ENCODE data around the gene ANKS1A. TPM values are rescaled to one million over a fixed set of nuclear protein-coding genes. Genes with fewer than 3 reads are reported as not detected.
A peak's percentile ranks its signal among the peaks of the same experiment; 100 is the strongest.

ANKS1A gene
- total RNA-seq, 1 experiment from 2014 or later, result 20.9 TPM

DNA sequence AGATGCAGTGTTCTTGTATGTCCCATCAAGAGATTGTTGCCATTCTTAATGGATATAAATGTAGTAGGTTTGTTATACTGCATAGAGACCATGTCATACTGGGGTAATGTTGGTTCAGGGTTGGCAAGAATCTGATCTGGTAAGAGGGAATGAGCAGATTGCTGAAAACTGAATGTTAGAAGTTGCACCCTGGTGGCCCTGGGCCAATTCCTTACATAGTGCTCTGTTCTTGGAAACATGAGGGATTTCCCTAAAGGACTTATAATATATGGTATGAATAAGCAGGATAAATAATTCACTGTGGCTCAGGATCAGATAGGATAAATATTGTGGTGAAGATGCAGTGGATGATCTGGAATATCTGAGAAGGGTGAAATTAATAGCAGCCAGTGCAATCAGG lies 70.2 kb downstream of the ANKS1A start:
- Histone ChIP-seq H3K27me3 (no peaks in the 10 kb centered on the region), H3K4me3 (no peak overlapping the region), H3K36me3 (no peaks in the 10 kb centered on the region), H3K9me3 (no peaks in the 10 kb centered on the region)
- DNase-seq, result no peak

DNA sequence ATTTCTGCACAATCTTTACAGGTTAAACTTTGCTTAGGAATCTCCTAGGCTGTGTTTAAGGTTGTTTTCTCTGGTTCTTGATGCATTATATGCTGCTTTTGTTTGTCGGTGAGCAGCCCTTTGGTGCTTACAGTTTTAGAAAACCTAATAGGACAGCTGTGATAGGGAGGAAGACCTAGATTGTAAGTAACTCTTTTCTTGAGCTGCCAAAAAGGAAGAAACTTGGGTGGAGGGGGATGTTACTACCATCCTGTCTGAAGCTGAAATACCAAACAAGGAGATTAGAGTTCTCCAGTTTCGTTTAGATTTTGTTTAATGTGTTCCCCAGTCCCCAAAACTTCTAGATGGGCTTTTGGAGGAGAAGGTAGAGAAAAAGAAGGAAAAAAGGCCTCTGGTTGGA lies 72.0 kb downstream of the ANKS1A start:
- DNase-seq, result no peak
- H3K4me3 ChIP-seq, result no peak overlapping the region
- no peaks in the 10 kb centered on the region for H3K36me3 ChIP-seq
- H3K27me3 ChIP-seq, result no peaks in the 10 kb centered on the region
- no peaks in the 10 kb centered on the region for H3K9me3 ChIP-seq

DNA sequence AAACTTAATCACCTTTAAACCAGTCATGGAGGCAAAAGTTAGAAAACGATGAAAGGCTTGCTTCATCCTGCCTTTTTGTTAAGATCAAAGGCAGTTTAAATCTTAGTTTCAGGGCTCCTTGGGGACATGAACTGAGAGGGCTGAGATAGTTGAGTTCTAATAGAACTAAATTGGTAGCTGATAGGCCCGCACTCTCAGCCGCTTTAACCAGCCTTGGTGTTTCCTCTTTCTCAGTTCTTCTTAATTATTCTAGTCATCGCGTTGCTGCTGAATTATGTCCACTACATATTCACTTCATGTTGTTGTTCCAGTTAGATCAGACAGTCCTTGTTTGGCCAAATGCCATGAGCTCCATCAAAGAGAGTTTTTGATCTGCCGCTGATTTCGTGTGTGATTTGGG lies 72.5 kb downstream of the ANKS1A start:
- Histone ChIP-seq H3K36me3 (no peaks in the 10 kb centered on the region), H3K27me3 (no peaks in the 10 kb centered on the region), H3K4me3 (no peak overlapping the region), H3K9me3 (no peaks in the 10 kb centered on the region)
- DNase-seq, result no peak

DNA sequence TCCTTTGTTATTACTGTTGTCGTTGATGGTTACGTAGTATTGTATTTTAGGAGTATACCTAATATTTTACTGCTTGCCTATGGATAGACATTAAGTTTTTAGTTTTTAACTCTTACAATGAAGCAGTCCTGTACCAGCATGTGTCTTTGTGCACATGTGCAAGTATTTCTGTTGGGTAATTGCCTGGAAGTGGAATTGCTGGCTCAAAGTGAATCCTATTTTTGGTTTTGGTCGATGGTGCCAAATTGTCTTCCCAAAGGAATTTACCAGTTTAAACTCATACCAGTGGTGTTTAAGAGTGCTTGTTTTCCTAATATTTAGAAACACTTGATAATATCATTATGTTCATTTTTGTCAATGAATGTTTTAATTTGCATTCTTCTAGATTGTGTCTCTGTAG lies 75.5 kb downstream of the ANKS1A start:
- no peak overlapping the region for H3K4me3 ChIP-seq
- peak; percentile 41 for DNase-seq
- no peaks in the 10 kb centered on the region for H3K36me3 ChIP-seq
- no peaks in the 10 kb centered on the region for H3K9me3 ChIP-seq
- no peaks in the 10 kb centered on the region for H3K27me3 ChIP-seq

DNA sequence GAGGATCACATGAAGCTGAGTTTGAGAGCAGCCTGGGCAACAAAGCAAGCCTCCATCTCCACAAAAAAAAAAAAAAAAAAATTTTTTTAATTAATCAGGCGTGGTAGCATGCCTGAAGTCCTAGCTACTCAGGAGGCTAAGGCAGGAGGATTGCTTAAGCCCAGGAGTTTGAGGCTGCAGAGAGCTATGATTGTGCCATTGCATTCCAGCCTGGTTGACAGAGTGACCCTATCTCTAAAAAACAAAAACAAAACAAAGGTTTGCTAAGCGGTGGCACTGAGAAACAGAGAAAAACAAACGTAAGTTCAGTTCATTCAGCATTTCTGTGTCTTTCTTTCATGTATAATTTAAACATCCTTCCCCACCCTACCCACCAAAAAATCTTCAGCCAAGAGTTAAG lies 78.4 kb downstream of the ANKS1A start:
- no peaks in the 10 kb centered on the region for H3K27me3 ChIP-seq

DNA sequence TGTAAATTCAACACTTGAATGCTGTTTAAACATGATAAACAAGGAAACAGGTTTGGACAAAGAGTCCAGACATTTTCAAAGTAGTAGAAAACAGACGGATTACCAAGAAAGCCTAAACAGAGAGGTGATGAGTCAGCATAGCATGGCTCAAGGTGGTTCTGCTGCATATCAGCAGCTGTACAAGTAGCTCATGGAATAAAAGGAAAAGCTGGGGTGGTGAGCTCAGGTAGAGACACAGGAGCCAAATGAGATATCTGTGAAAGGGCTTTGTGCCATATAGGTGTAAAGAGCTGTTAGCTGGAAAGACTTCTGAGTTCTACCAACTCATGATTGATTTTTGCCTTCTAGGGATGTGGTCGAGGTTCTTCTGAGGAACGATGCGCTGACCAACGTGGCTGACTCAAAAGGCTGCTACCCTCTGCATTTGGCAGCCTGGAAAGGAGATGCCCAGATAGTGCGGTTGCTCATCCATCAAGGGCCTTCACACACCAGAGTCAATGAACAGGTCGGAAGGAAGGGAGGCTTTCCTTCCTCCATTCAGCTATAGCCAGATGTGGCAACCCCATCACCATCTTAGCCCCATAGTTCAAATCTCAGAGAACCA lies 80.7 kb downstream of the ANKS1A start:
- H3K9me3 ChIP-seq, result no peaks in the 10 kb centered on the region
- DNase-seq, result no peak
- H3K36me3 ChIP-seq, result peaks cover 17% of the 10 kb centered on the region
- no peaks in the 10 kb centered on the region for H3K27me3 ChIP-seq
- no peak overlapping the region for H3K4me3 ChIP-seq

More for the DNA sequence above, 78.4 kb downstream of the ANKS1A start:
- no peak overlapping the region for H3K4me3 ChIP-seq
- peaks cover 17% of the 10 kb centered on the region for H3K36me3 ChIP-seq
- DNase-seq, result no peak
- H3K9me3 ChIP-seq, result no peaks in the 10 kb centered on the region

DNA sequence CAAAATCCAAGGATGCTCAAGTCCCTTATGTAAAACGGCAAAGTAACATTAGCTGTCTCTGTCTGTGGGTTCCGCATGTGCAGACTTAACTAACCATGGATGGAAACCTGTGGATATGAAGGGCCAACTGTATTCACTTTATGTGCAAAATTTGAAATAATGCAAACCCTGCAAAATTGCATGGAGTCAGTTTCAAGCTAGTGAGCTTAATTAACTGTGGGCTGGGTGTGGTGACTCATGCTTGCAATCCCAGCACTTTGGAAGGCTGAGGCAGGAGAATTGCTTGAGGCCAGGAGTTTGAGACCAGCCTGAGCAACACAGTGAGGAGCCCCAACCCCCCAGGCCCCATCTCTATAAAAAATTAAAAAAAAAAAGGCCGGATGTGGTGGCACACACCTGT lies 81.4 kb downstream of the ANKS1A start:
- Histone ChIP-seq H3K36me3 (peaks cover 17% of the 10 kb centered on the region), H3K4me3 (no peak overlapping the region), H3K9me3 (no peaks in the 10 kb centered on the region), H3K27me3 (no peaks in the 10 kb centered on the region)
- peak; percentile 44 for DNase-seq

DNA sequence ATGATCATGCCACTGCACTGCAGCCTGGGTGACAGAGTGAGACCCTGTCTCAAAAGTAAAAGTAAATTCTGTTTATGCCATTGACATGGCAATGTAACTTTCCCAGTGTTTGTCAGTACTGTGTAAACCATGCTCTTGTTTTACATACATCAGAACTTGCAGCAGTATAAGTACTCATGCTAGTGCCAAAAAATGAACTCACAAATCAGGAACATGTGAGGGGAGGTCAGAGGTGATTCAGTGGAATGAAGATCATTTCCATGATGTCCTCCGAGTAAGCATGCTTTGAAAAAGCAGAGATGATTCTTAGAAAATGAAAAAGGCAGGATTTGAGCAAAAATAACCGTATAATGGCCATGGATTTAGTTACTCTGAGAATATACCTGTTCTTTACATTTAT lies 81.9 kb downstream of the ANKS1A start:
- no peak for DNase-seq
- H3K36me3 ChIP-seq, result peaks cover 17% of the 10 kb centered on the region
- no peak overlapping the region for H3K4me3 ChIP-seq
- no peaks in the 10 kb centered on the region for H3K9me3 ChIP-seq
- H3K27me3 ChIP-seq, result no peaks in the 10 kb centered on the region

DNA sequence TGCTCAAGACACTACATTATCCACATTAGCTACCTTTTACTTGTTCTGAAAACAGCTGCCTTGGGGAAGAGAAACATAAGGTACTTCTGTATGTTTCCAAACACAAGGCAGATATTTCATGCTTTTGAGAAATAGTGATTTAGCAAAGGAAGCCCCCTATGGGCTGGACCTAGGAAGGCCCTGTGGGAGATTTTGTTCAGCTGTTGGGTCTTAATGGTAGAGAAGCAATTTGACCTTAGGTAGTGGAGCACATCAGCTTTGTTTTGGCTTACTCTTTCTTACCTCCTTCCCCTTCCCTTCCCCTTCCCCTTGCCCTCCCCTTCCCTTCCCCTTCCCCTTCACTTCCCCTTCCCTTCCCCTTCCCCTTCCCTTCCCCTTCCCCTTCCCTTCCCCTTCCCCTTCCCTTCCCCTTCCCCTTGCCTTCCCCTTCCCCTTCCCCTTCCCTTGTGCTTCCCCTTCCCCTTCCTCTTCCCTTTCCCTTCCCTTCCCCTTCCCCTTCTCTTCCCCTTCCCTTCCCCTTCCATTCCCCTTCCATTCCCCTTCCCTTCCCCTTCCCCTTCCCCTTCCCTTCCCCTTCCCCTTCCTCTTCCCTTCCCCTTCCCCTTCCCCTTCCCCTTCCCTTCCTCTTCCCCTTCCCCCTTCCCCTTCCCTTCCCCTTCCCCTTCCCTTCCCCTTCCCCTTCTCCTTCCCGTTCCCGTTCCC lies 84.6 kb downstream of the ANKS1A start:
- Histone ChIP-seq H3K4me3 (no peak overlapping the region), H3K36me3 (peaks cover 17% of the 10 kb centered on the region), H3K27me3 (no peaks in the 10 kb centered on the region), H3K9me3 (no peaks in the 10 kb centered on the region)
- no peak for DNase-seq

DNA sequence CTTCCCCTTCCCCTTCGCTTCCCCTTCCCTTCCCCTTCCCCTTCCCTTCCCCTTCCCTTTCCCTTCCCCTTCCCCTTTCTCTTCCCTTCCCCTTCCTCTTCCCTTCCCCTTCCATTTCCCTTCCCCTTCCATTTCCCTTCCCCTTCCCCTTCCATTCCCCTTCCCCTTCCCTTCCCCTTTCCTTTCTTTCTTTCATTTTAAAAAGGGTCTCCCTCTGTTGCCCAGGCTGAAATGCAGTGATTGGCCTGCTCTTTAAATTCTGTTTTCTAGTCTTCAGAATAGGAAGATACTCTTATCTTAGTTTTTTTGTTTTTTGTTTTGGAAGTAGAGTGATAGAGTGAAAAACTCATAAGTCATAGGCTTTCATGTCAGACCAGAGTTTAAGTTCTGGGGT lies 85.2 kb downstream of the ANKS1A start:
- peaks cover 17% of the 10 kb centered on the region for H3K36me3 ChIP-seq

DNA sequence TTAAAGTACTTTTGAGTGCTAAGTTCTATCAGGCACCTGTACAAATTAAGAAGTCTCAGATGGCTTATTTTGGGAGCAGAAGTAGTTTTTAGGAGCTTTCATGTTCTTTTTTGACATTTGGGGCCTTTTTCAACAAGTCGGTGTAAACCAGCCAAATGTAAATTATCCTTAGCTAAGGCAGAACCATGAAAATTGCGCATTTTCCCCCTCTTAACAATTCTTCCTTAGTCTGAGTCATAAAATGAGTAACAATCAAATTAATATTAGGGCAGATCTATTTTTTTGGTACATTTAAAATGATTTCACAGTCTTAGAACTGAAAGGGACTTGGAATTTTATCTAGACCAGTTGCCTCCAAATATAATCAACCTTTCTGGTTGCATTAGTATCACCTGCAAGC lies 87.2 kb downstream of the ANKS1A start:
- H3K4me3 ChIP-seq, result no peak overlapping the region
- DNase-seq, result no peak
- H3K9me3 ChIP-seq, result no peaks in the 10 kb centered on the region
- H3K36me3 ChIP-seq, result peaks cover 6% of the 10 kb centered on the region
- no peaks in the 10 kb centered on the region for H3K27me3 ChIP-seq

More for the DNA sequence above, 85.2 kb downstream of the ANKS1A start:
- no peaks in the 10 kb centered on the region for H3K9me3 ChIP-seq
- no peaks in the 10 kb centered on the region for H3K27me3 ChIP-seq
- DNase-seq, result no peak
- H3K4me3 ChIP-seq, result no peak overlapping the region

DNA sequence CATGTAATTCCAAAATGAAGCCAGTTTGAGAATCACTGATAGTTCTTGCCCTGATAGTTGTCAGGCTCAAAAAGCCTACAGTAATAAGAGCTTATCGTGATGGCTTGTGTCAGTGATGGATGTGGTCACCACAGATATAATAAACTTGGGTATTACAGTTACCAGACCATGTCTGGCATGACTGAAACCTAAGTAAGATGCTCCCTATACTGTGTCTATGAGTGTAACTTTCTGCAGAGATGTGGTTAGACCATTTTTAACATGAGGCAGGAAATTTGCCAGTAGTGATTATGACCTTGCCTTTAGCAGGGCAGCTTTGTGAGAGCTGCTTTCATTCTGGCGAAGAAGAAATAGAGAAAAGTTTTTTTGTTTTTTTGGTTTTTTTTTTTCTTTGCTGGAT lies 90.2 kb downstream of the ANKS1A start:
- Histone ChIP-seq H3K9me3 (no peaks in the 10 kb centered on the region), H3K4me3 (no peak overlapping the region), H3K27me3 (no peaks in the 10 kb centered on the region), H3K36me3 (peaks cover 11% of the 10 kb centered on the region)
- DNase-seq, result no peak

DNA sequence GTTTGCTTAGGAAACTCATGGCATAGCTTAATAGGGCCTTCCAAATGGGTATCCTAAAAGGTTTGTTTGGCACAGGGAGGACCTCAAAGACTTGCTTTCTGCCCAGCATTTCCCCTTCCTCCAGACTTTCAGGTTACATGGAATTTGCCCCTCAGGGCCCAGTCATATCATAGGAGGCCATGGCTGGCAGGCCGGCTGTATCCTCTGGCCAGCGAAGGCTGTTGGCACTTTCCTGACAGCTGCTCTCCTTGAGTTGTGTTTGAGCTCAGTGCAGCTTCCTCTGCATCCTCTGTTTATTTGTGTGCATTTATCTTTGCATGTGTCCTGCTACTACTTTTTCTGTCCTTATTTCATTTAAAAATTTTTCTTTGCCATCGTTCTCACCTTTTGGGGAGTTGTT lies 90.9 kb downstream of the ANKS1A start:
- H3K36me3 ChIP-seq, result peaks cover 11% of the 10 kb centered on the region
- DNase-seq, result no peak
- no peaks in the 10 kb centered on the region for H3K9me3 ChIP-seq
- H3K27me3 ChIP-seq, result no peaks in the 10 kb centered on the region
- no peak overlapping the region for H3K4me3 ChIP-seq

DNA sequence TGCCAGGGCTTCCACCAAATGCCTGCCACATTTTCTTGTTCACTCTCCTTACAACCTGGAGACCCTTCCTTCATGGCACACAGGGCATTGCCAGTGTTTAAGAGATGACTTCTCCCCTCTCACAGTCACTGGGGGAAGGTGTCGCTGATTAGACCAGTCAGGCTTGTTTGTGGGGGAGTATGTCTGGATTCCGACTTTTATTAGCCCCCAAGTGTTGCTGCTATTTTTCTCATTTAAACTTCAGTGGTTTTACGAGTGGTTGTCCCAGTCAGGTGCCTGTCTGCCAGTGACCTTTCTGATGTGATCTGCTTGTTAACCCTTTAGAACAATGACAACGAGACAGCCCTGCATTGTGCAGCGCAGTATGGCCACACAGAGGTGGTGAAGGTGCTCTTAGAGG lies 92.3 kb downstream of the ANKS1A start:
- H3K9me3 ChIP-seq, result no peaks in the 10 kb centered on the region
- no peak for DNase-seq
- H3K4me3 ChIP-seq, result no peak overlapping the region
- H3K27me3 ChIP-seq, result no peaks in the 10 kb centered on the region
- peaks cover 17% of the 10 kb centered on the region for H3K36me3 ChIP-seq

DNA sequence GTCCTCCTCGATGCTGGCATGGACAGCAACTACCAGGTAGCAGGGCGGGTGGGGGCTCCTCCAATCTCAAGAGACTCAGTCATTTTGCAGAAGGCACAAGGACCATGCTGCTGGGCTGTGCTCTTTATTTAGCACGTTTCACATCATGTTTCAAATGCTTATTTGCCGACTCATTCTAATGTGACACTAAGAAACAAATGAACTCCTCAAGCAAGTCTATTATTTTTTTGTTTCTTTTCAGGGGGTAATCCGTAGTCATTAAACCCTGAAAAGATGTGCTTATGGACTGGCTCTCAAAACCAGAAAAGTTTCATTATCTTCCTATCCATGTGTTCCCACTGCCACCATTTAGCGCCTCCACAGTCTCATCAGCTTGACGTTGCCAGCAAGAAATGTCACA lies 92.9 kb downstream of the ANKS1A start:
- Histone ChIP-seq H3K9me3 (no peaks in the 10 kb centered on the region), H3K36me3 (peaks cover 21% of the 10 kb centered on the region), H3K4me3 (no peak overlapping the region), H3K27me3 (no peaks in the 10 kb centered on the region)
- no peak for DNase-seq

DNA sequence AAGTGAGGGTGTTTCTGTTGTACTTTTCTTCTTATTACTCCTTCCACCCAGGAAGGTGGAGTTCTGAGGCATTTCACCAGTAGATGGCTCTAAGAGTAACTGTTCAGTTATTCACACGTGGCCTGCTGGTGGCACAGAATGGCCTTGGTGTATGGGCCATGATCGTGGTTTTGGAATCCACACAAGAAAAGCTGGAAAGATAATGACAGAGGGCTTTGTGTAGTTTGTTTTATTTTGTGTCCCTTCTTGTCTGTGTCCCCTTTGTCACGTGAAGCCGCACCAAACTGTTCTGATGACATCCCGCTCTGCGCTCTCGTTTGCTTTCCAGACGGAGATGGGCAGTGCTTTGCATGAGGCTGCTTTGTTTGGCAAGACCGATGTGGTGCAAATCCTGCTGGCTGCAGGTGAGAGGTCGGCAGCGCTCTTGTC lies 93.4 kb downstream of the ANKS1A start:
- peak; percentile 36 for DNase-seq
- H3K36me3 ChIP-seq, result peaks cover 26% of the 10 kb centered on the region
- H3K4me3 ChIP-seq, result no peak overlapping the region
- no peaks in the 10 kb centered on the region for H3K27me3 ChIP-seq
- no peaks in the 10 kb centered on the region for H3K9me3 ChIP-seq

DNA sequence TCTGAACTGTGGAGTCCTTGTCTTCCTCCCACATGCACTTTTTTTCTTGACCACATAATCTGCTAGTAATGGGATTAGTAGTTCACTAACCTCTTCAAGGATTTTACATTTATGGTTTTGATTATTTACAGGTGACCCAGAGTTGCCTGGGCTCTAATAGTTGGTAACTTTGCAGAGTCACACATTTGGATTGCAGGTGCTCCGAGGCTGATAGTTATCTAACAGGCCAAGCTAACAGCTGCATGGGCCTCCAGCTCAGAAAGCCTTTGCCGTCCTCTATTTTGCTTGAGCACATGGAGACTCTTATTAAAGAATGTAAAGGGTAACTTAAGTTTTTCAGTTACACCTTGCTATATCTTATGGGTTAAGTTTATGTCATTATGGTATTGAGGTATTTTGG lies 95.4 kb downstream of the ANKS1A start:
- Histone ChIP-seq H3K9me3 (no peaks in the 10 kb centered on the region), H3K4me3 (no peak overlapping the region), H3K36me3 (peaks cover 36% of the 10 kb centered on the region), H3K27me3 (no peaks in the 10 kb centered on the region)
- DNase-seq, result no peak

DNA sequence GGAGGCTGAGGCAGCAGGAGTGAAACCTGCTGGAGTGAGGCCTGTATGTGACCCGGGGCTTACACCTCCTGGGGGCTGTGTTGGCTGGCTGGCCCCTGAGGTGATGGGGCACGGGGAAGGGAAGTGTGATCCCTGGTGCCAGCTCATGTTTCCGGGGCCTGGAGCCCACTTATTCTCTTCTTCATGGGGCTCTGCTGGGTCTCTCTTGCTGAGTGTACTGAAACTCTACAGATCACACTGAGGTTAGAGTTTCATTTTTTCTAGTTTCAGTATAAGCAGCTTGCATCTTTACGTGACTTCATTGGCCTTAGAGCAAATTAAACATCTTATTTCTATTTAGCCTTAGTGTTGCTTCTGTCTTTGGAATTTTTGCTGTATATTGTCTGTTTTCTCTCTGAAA lies 96.2 kb downstream of the ANKS1A start:
- no peak for DNase-seq

More for the DNA sequence above, 96.2 kb downstream of the ANKS1A start:
- Histone ChIP-seq H3K9me3 (no peaks in the 10 kb centered on the region), H3K36me3 (peaks cover 39% of the 10 kb centered on the region), H3K4me3 (no peak overlapping the region), H3K27me3 (no peaks in the 10 kb centered on the region)

Measured in MG63 (cell line).